22Rv1 (cell line): ENCODE results near the gene GJD4.

ENCODE experiments used
- CTCF ChIP-seq: fragments of 450-650 bp; IDR thresholded peaks from 2 replicates; pipeline ENCODE4 v1.5.1; 2017; ENCODE audit warnings: mild to moderate bottlenecking
- ZFX ChIP-seq: fragments of 450-650 bp; IDR thresholded peaks from 2 replicates; pipeline ENCODE4 v1.6.1; 2017; ENCODE audit warnings: antibody characterized with exemption, borderline replicate concordance

DNA sequence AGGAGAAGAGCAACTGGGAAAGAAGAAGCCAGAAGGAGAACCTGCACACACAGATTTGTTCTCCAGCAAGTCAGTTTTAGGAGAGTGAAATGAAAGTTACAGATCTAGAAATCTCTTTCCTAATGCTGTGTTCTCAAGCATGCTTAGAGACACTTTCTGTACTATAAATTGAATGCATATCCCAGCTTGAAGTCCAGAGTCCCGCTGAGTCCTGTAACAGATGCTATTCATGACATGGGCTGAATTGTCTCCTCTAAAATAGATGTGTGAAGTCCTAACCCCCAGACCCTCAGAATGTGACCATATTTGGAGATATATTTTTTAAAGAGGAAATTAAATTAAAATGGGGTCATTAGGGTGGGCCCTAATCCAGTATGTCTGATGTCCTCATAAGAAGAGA, 46.9 kb upstream of the GJD4 start:
- no peak for TF ChIP-seq CTCF
- no peak for TF ChIP-seq ZFX
